HG03103 (cell line): ENCODE data around the gene GALK2.

Source experiments
- ATAC-seq: cut with Tn5 transposase; IDR thresholded peaks from one replicate; pipeline ENCODE4 v1.9.1; 2021; ENCODE audit warnings: low read depth; ENCODE audit not compliant: unreplicated experiment

Gene GALK2

GRCh38 chr15:49270541-49271421, 100.7 kb downstream of the GALK2 start:
- no peak for ATAC-seq

- no peak for ATAC-seq
Observed at GRCh38 chr15:49273734-49274318, 103.8 kb downstream of the GALK2 start.

GRCh38 chr15:49278751-49279150, 108.7 kb downstream of the GALK2 start:
- ATAC-seq, result no peak

- no peak for ATAC-seq
Observed at GRCh38 chr15:49279521-49280456, 109.7 kb downstream of the GALK2 start.

- ATAC-seq, result no peak
Observed at GRCh38 chr15:49282366-49282765, 112.3 kb downstream of the GALK2 start.

- no peak for ATAC-seq
Observed at GRCh38 chr15:49286649-49287404, 116.8 kb downstream of the GALK2 start.

GRCh38 chr15:49287481-49287880, 117.4 kb downstream of the GALK2 start:
- no peak for ATAC-seq

- no peak for ATAC-seq
Observed at GRCh38 chr15:49288391-49288790, 118.3 kb downstream of the GALK2 start.

- ATAC-seq, result no peak
Observed at GRCh38 chr15:49290191-49290590, 120.1 kb downstream of the GALK2 start.

- ATAC-seq, result no peak
Observed at GRCh38 chr15:49293941-49294340, 123.9 kb downstream of the GALK2 start.

GRCh38 chr15:49296258-49296657, 126.2 kb downstream of the GALK2 start:
- ATAC-seq, result no peak

- ATAC-seq, result no peak
Observed at GRCh38 chr15:49297584-49297983, 127.5 kb downstream of the GALK2 start.

- ATAC-seq, result no peak
Observed at GRCh38 chr15:49300856-49301255, 130.8 kb downstream of the GALK2 start.

GRCh38 chr15:49301562-49301961, 131.5 kb downstream of the GALK2 start:
- no peak for ATAC-seq

- no peak for ATAC-seq
Observed at GRCh38 chr15:49303003-49303402, 133.0 kb downstream of the GALK2 start.

- no peak for ATAC-seq
Observed at GRCh38 chr15:49306551-49306950, 136.5 kb downstream of the GALK2 start.

GRCh38 chr15:49308686-49309085, 138.6 kb downstream of the GALK2 start:
- no peak for ATAC-seq

- no peak for ATAC-seq
Observed at GRCh38 chr15:49309889-49310288, 139.8 kb downstream of the GALK2 start.

GRCh38 chr15:49313650-49314049, 143.6 kb downstream of the GALK2 start:
- ATAC-seq, result no peak

GRCh38 chr15:49314716-49315115, 144.7 kb downstream of the GALK2 start:
- ATAC-seq, result no peak
